ENCODE data around the gene ADGRF5.

GRCh38 chr6:46867411-46867810, 54.3 kb downstream of the ADGRF5 start:
- TF ChIP-seq CTCF (IDR thresholded peaks at IDR 0.05; ENCODE audit: low read depth, low read length) = no peak
- TF ChIP-seq POLR2A (IDR thresholded peaks at IDR 0.05; ENCODE audit: extremely low read depth, insufficient read length) = no peak
